HCT116 (cell line): Measurements from ENCODE around the gene RAPGEFL1. TPM values are rescaled to one million over a fixed set of nuclear protein-coding genes. Genes with fewer than 3 reads are reported as not detected.

Experiments used
- microRNA-seq: library from miRNA; unstranded; fragments of <30 nt; microRNA quantifications from one replicate; pipeline ENCODE4, GENCODE V29; 2016; ENCODE audit warnings: borderline number of aligned reads
- total RNA-seq: library from RNA; stranded (reverse); gene quantifications from one replicate; pipeline ENCODE4 v1.2.1, GENCODE V29; 2021; ENCODE audit not compliant: unreplicated experiment

Gene RAPGEFL1
- total RNA-seq, 1 experiment from 2014 or later, result 9.7 TPM

Small RNA genes within 50 kb of the gene (microRNA-seq; reads per million reads assigned to microRNA genes)
- 1.6 reads per million for gene MIR6866
- gene MIR6867, result not detected

Other genes with a start within 250 kb of the RAPGEFL1 start
- gene ORMDL3, start 249.9 kb upstream of the RAPGEFL1 start, total RNA-seq, result 46.9 TPM
- not detected for gene LRRC3C, start 249.7 kb upstream of the RAPGEFL1 start, total RNA-seq
- gene GSDMA, start 214.5 kb upstream of the RAPGEFL1 start, total RNA-seq, result not detected
- gene PSMD3, start 196.7 kb upstream of the RAPGEFL1 start, total RNA-seq, result 152 TPM
- not detected for gene CSF3, start 162.0 kb upstream of the RAPGEFL1 start, total RNA-seq
- 92.1 TPM for gene MED24, start 123.1 kb upstream of the RAPGEFL1 start, total RNA-seq
- gene THRA, start 114.5 kb upstream of the RAPGEFL1 start, total RNA-seq, result 23.3 TPM
- 63.7 TPM for gene NR1D1, start 76.9 kb upstream of the RAPGEFL1 start, total RNA-seq
- 67.2 TPM for gene MSL1, start 55.5 kb upstream of the RAPGEFL1 start, total RNA-seq
- gene CASC3, start 36.9 kb upstream of the RAPGEFL1 start, total RNA-seq, result 73.1 TPM
- gene WIPF2, start 41.8 kb downstream of the RAPGEFL1 start, total RNA-seq, result 30.4 TPM
- 117 TPM for gene CDC6, start 110.4 kb downstream of the RAPGEFL1 start, total RNA-seq
- gene RARA, start 131.7 kb downstream of the RAPGEFL1 start, total RNA-seq, result 35.1 TPM
- gene GJD3, start 187.3 kb downstream of the RAPGEFL1 start, total RNA-seq, result not detected
- 141 TPM for gene TOP2A, start 240.4 kb downstream of the RAPGEFL1 start, total RNA-seq